ENCODE data around the gene EBF3.

DNA sequence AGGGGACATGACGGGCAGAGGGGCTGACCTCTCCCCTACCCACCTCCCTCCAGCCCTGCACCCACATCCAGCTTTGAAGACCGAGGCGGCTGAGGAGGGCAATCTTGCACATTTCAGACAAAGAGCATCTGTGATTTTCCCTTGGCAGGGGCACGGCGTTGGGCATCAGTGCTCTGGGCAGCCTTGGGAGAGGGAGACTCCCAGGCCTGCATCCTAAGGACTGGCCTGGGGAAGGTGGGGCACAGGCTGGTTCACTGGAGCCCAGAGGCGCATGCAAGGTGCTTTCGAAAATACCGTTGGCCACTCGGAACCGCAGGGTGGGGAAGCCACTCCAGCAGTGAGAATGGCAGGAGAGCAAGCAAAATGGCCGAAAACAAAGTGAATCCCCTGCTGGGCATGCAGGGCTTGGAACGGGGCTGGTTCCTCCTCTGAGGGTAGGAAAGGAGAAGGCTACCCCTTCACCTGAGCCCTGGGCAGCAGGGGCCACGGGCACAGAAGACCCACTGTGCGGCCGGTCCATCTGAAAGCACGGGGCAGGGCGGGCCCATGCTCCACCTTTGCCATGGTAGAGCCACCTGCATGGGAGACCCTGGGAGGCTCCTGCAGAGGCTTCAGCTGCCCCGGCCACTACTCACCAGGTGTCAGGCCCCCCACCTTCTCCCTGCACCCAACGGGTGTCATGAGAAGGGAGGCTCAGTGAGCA lies 49.8 kb downstream of the EBF3 start:
- TF ChIP-seq, protein P1, sequence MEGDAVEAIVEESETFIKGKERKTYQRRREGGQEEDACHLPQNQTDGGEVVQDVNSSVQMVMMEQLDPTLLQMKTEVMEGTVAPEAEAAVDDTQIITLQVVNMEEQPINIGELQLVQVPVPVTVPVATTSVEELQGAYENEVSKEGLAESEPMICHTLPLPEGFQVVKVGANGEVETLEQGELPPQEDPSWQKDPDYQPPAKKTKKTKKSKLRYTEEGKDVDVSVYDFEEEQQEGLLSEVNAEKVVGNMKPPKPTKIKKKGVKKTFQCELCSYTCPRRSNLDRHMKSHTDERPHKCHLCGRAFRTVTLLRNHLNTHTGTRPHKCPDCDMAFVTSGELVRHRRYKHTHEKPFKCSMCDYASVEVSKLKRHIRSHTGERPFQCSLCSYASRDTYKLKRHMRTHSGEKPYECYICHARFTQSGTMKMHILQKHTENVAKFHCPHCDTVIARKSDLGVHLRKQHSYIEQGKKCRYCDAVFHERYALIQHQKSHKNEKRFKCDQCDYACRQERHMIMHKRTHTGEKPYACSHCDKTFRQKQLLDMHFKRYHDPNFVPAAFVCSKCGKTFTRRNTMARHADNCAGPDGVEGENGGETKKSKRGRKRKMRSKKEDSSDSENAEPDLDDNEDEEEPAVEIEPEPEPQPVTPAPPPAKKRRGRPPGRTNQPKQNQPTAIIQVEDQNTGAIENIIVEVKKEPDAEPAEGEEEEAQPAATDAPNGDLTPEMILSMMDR (conservative IDR thresholded peaks at IDR 0.05; ENCODE audit: low read depth, low read length) = no peak
- no peak for TF ChIP-seq EZH2 (IDR thresholded peaks at IDR 0.05; ENCODE audit: low read length, unreplicated experiment)
